Kidney (tissue), 14 donors: ENCODE results near the gene UNC119. TPM values are rescaled to one million over a fixed set of nuclear protein-coding genes. Genes with fewer than 3 reads are reported as not detected.

ENCODE experiments used
- DNase-seq, 5 donors: peaks; one replicate each; pipeline ENCODE4 v3.0.0-alpha.2; 2013 to 2020
- FAIRE-seq: peaks from 2 replicates; lab custom pipeline; 2012; peaks lifted over from hg19 to GRCh38; lab: Jason Lieb, UNC
- H3K27ac ChIP-seq, 2 donors: one replicate each; pipeline ENCODE4 v1.7.0; 2013; ENCODE audit warnings: low read depth in 2 of 2, low read length in 2 of 2, inconsistent platforms in 1 of 2
- H3K27me3 ChIP-seq: one replicate; pipeline ENCODE4 v1.7.1; 2013; ENCODE audit warnings: low read length, inconsistent platforms; ENCODE audit not compliant: control insufficient read depth, insufficient read depth
- H3K36me3 ChIP-seq, 3 donors: one replicate each; pipeline versions ENCODE4 v1.7.0 to v1.7.1; 2013; ENCODE audit warnings: low read length in 3 of 3, control low read depth in 1 of 3, inconsistent platforms in 1 of 3; ENCODE audit not compliant: insufficient read depth in 3 of 3, control insufficient read depth in 2 of 3
- H3K4me1 ChIP-seq, 3 donors: one replicate each; pipeline versions ENCODE4 v1.7.0 to v1.7.1; 2013; ENCODE audit warnings: low read length in 3 of 3, inconsistent platforms in 1 of 3, low read depth in 1 of 3; ENCODE audit not compliant: control insufficient read depth in 2 of 3, insufficient read depth in 2 of 3
- H3K4me3 ChIP-seq, 3 donors: one replicate each; pipeline versions ENCODE4 v1.7.0 to v1.8.1; 2013; ENCODE audit warnings: low read length in 3 of 3, control low read depth in 1 of 3, inconsistent platforms in 1 of 3
- H3K9ac ChIP-seq, 3 donors: one replicate each; pipeline versions ENCODE4 v1.7.0 to v1.7.1; 2013; ENCODE audit warnings: low read length in 3 of 3, control low read depth in 1 of 3, inconsistent platforms in 1 of 3
- H3K9me3 ChIP-seq, 3 donors: one replicate each; pipeline versions ENCODE4 v1.7.0 to v1.7.1; 2013; ENCODE audit warnings: low read length in 3 of 3, control low read depth in 1 of 3, inconsistent platforms in 1 of 3; ENCODE audit not compliant: control insufficient read depth in 2 of 3, insufficient read depth in 1 of 3
- CTCF ChIP-seq: IDR thresholded peaks from 3 replicates; pipeline ENCODE4 v1.5.1; 2012; ENCODE audit warnings: mild to moderate bottlenecking, moderate library complexity, borderline replicate concordance; ENCODE audit not compliant: insufficient read depth; ENCODE audit errors: extremely low read depth
- intact Hi-C: fragments of 100-400 bp; cut with DNase I; formaldehyde crosslinking; loops from one replicate; pipeline ENCODE4 v1.11.1; 2022
- polyA plus RNA-seq: library from polyadenylated mRNA; stranded (reverse); fragments of 350-450 nt; fragmentation: Illumina TruSeq; extraction: RNeasy Lipid Tissue Mini Kit (QIAGEN cat#74804); gene quantifications from one replicate; pipeline ENCODE4 v1.2.3, GENCODE V29; 2014; ENCODE audit warnings: low read depth, low replicate concordance; ENCODE audit not compliant: insufficient read depth
- total RNA-seq: library from RNA; stranded (reverse); fragmentation: NEBNext Ultra II Directional; extraction: Animal tissue kit (Norgen Biotek cat#: 25700); gene quantifications from one replicate; pipeline ENCODE4 v1.2.1, GENCODE V29; 2021
- donor health status: control.
- donor health status: control.
- donor health status: control.
- donor health status: control.
- donor health status: control.
- donor health status: DM: yes; HTN: yes; CAD: no.
- donor health status: Normal renal cell carcinoma (clear cell type).

UNC119 gene
- total and polyA plus RNA-seq, 2 donors from 2014 or later = 19.0 to 60.7 TPM

- FAIRE-seq = no peak
- Histone ChIP-seq H3K9me3 (no peaks in the 10 kb centered on the region), H3K9ac (no peak overlapping the region), H3K4me1 (peaks cover 0 to 11% (median 3%) of the 10 kb centered on the region in 3 donors), H3K27ac (no peak overlapping the region), H3K4me3 (no peak overlapping the region), H3K36me3 (no peaks in the 10 kb centered on the region), H3K27me3 (no peaks in the 10 kb centered on the region)
- intact Hi-C loops = no loop called here
- TF ChIP-seq CTCF = no peak
- no peak for DNase-seq
Observed at GRCh38 chr17:28526381-28526780, 26.0 kb downstream of the UNC119 start.

DNA sequence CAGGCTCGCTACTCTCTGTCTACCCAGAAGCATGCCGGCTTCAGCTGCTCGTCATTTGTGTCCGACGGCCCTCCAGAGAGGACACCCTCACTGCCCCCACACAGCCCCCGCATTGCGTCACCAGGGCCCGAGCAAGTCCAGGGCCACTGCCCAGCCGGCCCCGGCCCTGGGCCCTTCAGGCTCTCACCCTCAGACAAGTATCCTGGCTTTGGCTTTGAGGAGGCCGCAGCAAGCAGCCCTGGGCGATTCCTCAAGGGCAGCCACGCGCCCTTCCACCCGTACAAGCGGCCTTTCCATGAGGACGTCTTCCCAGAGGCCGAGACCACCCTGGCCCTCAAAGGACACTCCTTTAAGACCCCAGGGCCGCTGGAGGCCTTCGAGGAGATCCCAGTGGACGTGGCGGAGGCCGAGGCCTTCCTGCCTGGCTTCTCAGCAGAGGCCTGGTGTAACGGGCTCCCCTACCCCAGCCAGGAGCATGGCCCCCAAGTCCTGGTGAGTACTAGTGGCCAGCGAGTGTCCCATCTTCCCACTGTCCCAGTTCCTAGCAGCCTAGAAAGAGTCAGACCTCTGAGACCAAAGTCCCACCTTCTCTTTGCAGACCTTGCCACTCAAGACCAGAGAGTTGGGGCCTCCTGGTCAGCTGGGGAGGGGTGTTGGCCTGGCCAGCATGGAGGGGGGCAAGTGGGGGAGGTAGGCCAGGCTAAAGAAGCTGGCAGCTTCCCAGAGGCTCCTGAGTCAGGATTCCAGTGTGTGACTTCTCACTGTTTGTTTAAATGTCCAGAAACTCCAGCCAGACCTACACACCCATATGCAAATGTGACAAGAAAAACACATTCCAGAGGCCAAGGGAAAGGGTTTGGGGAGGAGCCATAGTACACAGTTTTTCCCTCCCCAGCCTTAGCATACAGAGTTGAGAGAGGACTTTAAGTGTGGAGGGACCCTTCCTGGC is 27.7 kb downstream of the UNC119 start:
- FAIRE-seq (no peak), DNase-seq (peak; percentile 74 to 92 (median 85))
- intact Hi-C loops = no loop called here
- Histone ChIP-seq H3K27me3 (no peaks in the 10 kb centered on the region), H3K4me3 (peak overlapping the region in 1 of 3 donors; percentile 32), H3K9ac (peak overlapping the region in 1 of 3 donors; percentile 46), H3K4me1 (peaks cover 0 to 11% (median 3%) of the 10 kb centered on the region in 3 donors), H3K36me3 (no peaks in the 10 kb centered on the region), H3K27ac (peak overlapping the region in 1 of 2 donors; percentile 60), H3K9me3 (no peaks in the 10 kb centered on the region)
- TF ChIP-seq CTCF = no peak

DNA sequence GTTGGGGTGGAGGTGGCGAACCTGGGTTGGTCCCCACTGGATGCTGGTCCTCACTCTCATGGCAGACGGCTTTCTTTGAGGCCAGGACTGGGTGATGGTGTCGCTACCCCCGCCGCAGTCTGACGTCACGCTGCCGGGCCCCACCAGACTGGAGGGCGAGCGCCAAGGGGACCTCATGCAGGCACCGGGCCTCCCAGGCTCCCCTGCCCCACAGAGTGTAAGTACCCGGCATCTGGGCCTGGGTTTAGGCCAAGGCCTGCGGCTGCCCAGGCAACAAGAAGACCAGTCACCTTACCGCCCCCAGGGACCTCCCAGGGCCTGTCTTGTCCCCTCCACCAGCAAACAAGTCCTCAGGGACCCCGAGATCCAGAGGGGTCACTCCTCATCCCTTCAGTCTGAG is 28.5 kb downstream of the UNC119 start:
- intact Hi-C loops = no loop called here
- H3K9ac ChIP-seq = no peak overlapping the region
- no peaks in the 10 kb centered on the region for H3K27me3 ChIP-seq
- FAIRE-seq (no peak), DNase-seq (no peak)
- H3K27ac ChIP-seq = no peak overlapping the region
- no peak for TF ChIP-seq CTCF
- H3K4me3 ChIP-seq = no peak overlapping the region
- no peaks in the 10 kb centered on the region for H3K36me3 ChIP-seq
- peaks cover 0 to 11% (median 3%) of the 10 kb centered on the region in 3 donors for H3K4me1 ChIP-seq
- H3K9me3 ChIP-seq = no peaks in the 10 kb centered on the region
